ENCODE data around the gene COL4A1.

DNA sequence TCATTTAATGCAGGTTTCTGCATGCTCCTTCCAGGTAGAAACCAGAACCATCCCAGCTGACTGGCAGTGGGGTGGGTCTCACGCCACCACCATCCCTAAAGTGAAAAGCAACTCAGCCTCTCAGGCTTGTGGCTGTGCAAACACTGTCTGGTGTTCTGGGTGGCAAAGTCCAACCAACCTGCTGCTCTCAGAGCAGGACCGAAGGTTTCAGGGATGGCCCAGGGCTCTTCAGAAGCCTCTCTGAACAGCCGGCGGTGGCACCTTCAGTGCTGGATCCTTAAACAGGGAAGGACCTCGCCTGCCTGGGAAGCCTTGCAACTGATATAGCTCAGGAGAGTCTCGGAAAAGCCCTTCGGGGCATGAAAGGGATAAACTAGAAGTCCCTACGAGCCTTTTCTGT is 100.8 kb downstream of the COL4A1 start:
- TF ChIP-seq, protein P1, sequence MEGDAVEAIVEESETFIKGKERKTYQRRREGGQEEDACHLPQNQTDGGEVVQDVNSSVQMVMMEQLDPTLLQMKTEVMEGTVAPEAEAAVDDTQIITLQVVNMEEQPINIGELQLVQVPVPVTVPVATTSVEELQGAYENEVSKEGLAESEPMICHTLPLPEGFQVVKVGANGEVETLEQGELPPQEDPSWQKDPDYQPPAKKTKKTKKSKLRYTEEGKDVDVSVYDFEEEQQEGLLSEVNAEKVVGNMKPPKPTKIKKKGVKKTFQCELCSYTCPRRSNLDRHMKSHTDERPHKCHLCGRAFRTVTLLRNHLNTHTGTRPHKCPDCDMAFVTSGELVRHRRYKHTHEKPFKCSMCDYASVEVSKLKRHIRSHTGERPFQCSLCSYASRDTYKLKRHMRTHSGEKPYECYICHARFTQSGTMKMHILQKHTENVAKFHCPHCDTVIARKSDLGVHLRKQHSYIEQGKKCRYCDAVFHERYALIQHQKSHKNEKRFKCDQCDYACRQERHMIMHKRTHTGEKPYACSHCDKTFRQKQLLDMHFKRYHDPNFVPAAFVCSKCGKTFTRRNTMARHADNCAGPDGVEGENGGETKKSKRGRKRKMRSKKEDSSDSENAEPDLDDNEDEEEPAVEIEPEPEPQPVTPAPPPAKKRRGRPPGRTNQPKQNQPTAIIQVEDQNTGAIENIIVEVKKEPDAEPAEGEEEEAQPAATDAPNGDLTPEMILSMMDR (IDR thresholded peaks at IDR 0.05) = no peak
- TF ChIP-seq POLR2A (IDR thresholded peaks at IDR 0.05) (no peak), POLR2AphosphoS5 (IDR thresholded peaks at IDR 0.05) (no peak)

Data from upper lobe of left lung (tissue), 4 donors.